GM19193 (cell line): ENCODE measurements around the gene CHID1.

Experiments
- POLR2A ChIP-seq: IDR thresholded peaks from 4 replicates; pipeline ENCODE4 v1.6.1; 2011; ENCODE audit not compliant: insufficient read depth, insufficient read length; ENCODE audit errors: extremely low read depth

Gene CHID1

DNA sequence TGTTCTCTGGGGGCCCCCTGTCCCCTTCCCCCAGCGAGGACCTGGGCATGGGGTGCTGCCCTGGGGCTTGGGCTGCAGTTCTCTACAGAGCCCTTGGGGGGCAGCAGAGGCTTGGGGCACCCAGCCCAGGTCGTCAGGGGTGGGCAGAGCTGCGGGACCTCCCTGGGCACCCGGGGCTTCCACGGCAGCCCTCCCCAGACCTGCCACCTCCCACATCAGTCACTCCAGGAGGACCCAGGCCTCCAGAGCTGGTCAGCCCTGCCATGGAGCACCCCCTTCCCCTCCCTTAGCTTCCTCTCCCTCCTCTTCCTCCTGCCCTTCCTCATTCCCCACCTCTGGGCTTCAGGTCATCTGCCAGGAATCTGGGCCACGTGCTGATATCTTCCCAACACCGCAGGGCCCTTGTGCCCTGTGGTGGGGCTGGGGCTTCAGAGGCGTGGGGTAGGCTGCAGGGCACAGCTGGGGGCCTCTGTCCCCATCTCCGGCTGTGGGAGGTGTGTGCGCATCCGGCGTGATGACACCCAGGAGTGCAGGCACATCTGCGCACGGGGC is 62.2 kb downstream of the CHID1 start:
- no peak for TF ChIP-seq POLR2A

DNA sequence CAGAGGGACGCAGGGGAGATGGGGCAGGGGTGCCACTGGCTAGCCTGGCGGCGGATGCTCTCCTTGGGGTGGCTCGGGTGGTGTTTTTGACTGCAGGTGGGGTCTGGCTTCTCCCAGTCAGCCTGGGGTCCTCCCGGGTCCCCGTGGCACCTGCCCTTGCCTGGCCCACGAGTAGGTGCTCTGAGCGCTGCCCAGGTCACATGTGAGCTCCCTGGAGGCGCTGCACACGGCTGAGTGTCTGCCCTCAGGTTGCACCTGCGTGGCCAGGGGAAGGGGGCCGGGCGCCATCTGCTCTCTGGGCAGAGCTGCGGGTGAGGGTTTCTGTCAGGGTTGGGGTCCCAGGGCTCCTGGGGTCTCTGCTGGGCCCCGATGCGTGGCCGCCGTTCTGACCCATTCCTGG is 62.7 kb downstream of the CHID1 start:
- no peak for TF ChIP-seq POLR2A

DNA sequence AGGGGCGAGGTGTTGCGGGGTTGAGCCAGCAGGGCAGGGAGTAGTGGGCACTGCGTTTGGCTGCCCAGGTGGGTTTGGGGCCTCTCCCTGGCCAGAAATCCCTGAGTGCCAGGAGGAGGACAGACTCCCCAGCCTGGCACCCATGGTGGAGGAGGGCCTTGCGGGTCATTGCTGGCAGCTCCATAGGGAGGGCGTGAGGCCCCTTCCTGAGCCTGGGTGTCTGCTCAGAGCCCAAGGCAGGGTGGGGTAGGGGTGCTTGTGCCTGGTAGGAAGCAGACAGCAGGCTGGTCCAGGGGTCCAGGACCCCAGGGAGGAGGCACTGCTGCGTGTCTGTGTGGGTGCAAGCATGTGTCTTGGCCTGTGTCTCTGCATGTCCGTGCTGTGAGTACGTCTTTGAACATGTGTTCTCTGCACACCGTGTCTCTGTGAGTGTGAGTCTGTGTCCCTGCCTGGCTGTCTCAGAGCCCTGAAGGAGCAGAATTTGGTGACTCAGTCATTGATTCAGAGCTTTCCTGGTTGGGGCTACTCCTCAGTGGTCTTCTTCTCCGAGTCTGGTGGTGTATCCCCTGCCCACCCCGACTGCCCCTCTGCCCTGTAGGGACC is 64.0 kb downstream of the CHID1 start:
- TF ChIP-seq POLR2A: no peak

- no peak for TF ChIP-seq POLR2A
These were observed 64.6 kb downstream of the CHID1 start for GRCh38 chr11:845872-846495.

- TF ChIP-seq POLR2A: no peak
These were observed 65.6 kb downstream of the CHID1 start for GRCh38 chr11:844693-845644.

DNA sequence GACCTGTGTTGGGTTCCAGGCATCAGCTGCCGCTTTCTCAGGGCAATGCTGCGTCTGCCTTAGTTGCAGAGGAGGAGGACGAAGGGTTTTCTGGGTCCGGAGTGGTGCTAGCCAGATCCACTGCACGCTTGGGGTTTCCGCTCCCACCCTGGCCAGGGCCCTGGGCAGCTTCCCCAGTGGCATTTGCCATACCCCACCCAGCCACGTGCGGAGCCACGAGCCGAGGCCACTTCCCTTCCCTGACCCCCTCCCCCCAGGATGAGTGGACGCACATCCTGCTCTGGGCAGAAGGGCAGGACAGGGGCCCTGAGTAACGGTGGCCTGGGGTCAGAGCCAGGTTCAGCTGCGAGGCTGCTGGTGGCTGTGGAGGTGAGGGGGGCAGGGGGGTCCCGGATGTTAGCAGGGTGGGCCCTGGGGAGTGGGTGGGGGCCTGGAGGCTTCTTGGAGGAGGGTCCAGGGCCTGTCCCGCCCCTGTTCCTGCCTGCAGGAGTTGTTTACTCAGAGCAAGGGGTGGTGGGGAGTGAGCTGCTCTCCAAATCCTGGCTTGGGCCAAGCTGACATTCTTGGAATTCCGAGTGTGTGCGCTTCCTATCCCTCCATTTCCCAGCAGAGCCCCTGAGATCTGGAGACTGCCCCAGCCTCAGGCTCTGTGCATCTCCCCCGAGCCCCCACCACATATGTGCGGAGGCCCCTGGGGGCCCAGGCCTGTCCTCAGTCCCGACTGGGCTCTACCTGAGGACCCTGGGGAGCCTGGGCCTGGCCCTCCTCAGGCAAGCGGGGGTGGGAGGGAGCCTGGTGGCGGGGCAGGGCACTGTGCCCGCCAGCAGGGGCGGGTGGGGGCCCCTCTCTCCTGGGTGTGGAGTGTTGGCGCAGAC is 66.6 kb downstream of the CHID1 start:
- TF ChIP-seq POLR2A: no peak

DNA sequence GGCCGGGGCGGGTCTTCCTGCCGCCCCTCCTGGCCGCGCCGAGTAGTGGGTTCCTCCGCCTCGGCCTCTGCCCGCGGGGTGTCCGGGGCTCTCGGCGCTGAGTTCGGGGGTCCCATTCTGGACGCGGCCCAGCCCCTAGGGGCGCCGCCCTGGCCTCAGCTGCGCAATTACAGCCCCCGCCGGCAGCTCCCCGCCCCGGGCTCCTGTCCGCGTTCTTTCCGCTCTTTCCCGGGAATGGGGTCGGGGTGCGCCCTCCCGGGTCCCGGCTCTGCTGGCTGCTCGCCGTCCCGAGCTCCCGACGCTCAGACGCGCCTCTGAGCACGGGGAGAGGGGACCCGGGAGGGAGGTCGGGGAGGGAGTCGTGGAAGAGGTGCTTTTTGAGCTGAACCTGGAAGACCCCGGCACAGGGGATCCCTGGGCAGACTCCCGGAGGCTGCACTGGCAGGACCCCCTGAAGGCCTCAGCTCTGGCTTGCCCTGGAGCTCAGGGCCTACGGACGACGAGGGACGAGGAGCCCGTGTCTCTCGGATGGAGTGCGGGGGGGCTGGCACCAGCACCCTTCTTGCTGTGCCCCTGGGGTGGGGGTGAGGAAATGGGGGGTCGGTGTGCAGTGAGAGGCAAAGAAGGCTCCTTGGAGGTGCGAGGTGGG is 67.4 kb downstream of the CHID1 start:
- no peak for TF ChIP-seq POLR2A

GRCh38 chr11:842370-843002 is 68.1 kb downstream of the CHID1 start, which contains the start of the genes POLR2L and TSPAN4:
TSS of gene POLR2L (minus strand) at chr11:842529. CDS start at chr11:842508, 21 bp downstream.
TSS of gene TSPAN4 (plus strand) at chr11:842852. CDS start at chr11:850305, 7,453 bp downstream.
- peak; percentile 99 for TF ChIP-seq POLR2A

DNA sequence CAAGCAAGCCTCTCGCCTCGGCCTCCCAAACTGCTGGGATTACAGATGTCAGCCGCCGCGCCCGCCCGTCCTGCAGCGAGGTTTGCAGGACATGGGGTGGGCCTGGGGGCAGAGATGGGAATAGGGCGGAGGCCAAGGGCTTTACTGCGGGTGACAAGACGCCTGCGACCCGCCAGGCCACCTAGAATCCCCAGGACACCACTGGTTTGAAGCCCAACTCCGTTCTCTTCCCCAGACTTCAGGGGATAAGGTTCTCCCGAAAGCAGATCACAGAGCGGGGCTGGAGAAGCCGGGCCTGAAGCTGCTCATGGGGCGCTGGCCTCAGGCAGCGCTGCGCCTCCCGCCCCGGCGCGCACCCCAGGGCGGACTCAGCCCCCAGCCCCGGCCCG is 68.6 kb downstream of the CHID1 start:
- TF ChIP-seq POLR2A: no peak

DNA sequence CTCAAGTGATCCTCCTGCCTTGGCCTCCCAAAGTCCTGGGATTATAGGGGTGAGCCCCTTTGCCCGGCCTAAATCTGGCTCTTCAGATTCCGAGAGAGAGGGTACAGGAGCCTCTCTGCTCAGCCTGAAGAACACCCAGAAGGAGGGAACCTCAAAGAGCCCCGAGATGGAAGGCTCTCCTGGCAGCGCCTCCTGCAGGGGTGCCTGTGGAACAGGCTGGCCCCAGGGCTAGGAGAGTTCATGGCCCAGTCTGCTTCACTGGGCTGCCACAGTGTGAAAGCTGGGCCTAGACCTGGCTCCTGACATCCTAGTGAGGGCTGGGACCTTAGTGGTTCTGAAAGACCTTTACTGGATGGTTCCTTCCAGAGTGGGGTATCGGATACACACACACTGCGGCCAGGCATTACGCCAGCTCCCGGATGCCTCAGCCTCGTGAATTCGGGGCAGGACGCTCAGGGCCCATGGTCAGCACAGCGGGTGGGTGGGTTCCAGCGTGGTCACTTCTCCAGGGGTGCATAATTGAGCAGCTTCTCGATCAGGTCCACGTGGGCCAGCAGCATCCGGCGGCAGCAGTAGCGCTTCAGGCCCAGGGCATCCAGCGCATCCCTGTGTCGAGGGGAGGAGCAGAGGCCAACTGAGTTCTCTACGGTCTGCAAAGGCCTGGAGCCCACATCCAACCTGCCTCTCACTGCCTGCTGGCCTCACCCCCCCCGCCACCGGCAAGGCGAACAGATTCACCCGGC is 70.6 kb downstream of the CHID1 start:
- TF ChIP-seq POLR2A: no peak

DNA sequence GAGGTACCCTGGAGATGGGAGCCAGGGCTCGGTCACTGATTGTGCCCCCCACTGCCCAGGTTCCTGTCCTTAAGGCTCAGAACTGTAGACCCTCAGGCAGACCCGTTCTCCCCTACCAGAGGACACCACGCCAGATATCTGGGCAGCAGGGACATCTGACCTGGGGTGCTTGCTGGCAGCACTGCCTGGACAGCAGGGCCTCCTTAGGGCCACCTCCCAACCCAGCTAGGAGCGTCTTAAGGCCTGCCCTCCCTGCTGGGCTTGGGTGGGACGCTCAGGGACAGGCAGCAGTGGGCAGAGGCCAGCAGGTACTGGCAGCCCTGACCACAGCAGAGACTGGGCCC is 71.4 kb downstream of the CHID1 start:
- TF ChIP-seq POLR2A: no peak

GRCh38 chr11:838441-839279 is 72.0 kb downstream of the CHID1 start:
- no peak for TF ChIP-seq POLR2A

DNA sequence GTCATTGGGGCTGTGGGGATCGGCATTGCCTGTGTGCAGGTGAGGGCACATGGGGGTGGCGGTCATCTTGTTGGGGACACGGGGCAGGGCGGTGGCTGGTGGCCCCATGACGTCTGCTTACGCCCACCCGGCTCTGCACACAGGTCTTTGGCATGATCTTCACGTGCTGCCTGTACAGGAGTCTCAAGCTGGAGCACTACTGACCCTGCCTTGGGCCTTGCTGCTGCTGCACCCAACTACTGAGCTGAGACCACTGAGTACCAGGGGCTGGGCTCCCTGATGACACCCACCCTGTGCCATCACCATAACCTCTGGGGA is 72.7 kb downstream of the CHID1 start:
- no peak for TF ChIP-seq POLR2A
